ENCODE results near the gene UGT1A7. TPM values are rescaled to one million over a fixed set of nuclear protein-coding genes. Genes with fewer than 3 reads are reported as not detected.

Gene UGT1A7
- polyA plus RNA-seq, 1 donor from 2014 or later, result not detected

- H3K27ac ChIP-seq (ENCODE audit: low read length), result no peak overlapping the region
- H3F3A ChIP-seq (ENCODE audit: insufficient read depth, low read length, poor library complexity, severe bottlenecking), result no peaks in the 10 kb centered on the region
- H3K27me3 ChIP-seq (ENCODE audit: insufficient read depth, low read depth, low read length), result no peaks in the 10 kb centered on the region
- no peak overlapping the region for H3K4me2 ChIP-seq (ENCODE audit: low read length)
- no peaks in the 10 kb centered on the region for H4K20me1 ChIP-seq (ENCODE audit: insufficient read depth)
- no peaks in the 10 kb centered on the region for H3K9me3 ChIP-seq (ENCODE audit: low read length)
- no peak overlapping the region for H3K4me3 ChIP-seq (ENCODE audit: low read length)
- no peak overlapping the region for H2AFZ ChIP-seq (ENCODE audit: low read depth, low read length)
- H3K79me2 ChIP-seq (replicated peaks; ENCODE audit: insufficient read depth, low read length), result no peaks in the 10 kb centered on the region
- H3K9ac ChIP-seq (ENCODE audit: low read length), result no peak overlapping the region
- H3K36me3 ChIP-seq (ENCODE audit: insufficient read depth, low read length), result no peaks in the 10 kb centered on the region
- H3K9me2 ChIP-seq (ENCODE audit: insufficient read depth, low read length), result no peaks in the 10 kb centered on the region
- TF ChIP-seq POLR2AphosphoS5 (IDR thresholded peaks at IDR 0.05) (no peak), EP300 (conservative IDR thresholded peaks at IDR 0.05; ENCODE audit: poor library complexity, severe bottlenecking) (no peak), TAF1 (IDR thresholded peaks at IDR 0.05; ENCODE audit: low read depth) (no peak), EZH2 (IDR thresholded peaks at IDR 0.05; ENCODE audit: borderline replicate concordance, insufficient read depth, low read length, poor library complexity, severe bottlenecking) (no peak), SMC3 (conservative IDR thresholded peaks at IDR 0.05; ENCODE audit: poor library complexity) (no peak), MXI1 (conservative IDR thresholded peaks at IDR 0.05; ENCODE audit: poor library complexity, severe bottlenecking) (no peak), RAD21 (conservative IDR thresholded peaks at IDR 0.05) (no peak)
- TF ChIP-seq, protein P1, sequence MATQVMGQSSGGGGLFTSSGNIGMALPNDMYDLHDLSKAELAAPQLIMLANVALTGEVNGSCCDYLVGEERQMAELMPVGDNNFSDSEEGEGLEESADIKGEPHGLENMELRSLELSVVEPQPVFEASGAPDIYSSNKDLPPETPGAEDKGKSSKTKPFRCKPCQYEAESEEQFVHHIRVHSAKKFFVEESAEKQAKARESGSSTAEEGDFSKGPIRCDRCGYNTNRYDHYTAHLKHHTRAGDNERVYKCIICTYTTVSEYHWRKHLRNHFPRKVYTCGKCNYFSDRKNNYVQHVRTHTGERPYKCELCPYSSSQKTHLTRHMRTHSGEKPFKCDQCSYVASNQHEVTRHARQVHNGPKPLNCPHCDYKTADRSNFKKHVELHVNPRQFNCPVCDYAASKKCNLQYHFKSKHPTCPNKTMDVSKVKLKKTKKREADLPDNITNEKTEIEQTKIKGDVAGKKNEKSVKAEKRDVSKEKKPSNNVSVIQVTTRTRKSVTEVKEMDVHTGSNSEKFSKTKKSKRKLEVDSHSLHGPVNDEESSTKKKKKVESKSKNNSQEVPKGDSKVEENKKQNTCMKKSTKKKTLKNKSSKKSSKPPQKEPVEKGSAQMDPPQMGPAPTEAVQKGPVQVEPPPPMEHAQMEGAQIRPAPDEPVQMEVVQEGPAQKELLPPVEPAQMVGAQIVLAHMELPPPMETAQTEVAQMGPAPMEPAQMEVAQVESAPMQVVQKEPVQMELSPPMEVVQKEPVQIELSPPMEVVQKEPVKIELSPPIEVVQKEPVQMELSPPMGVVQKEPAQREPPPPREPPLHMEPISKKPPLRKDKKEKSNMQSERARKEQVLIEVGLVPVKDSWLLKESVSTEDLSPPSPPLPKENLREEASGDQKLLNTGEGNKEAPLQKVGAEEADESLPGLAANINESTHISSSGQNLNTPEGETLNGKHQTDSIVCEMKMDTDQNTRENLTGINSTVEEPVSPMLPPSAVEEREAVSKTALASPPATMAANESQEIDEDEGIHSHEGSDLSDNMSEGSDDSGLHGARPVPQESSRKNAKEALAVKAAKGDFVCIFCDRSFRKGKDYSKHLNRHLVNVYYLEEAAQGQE (IDR thresholded peaks at IDR 0.05; ENCODE audit: borderline replicate concordance), result no peak
- TF ChIP-seq, protein P2, sequence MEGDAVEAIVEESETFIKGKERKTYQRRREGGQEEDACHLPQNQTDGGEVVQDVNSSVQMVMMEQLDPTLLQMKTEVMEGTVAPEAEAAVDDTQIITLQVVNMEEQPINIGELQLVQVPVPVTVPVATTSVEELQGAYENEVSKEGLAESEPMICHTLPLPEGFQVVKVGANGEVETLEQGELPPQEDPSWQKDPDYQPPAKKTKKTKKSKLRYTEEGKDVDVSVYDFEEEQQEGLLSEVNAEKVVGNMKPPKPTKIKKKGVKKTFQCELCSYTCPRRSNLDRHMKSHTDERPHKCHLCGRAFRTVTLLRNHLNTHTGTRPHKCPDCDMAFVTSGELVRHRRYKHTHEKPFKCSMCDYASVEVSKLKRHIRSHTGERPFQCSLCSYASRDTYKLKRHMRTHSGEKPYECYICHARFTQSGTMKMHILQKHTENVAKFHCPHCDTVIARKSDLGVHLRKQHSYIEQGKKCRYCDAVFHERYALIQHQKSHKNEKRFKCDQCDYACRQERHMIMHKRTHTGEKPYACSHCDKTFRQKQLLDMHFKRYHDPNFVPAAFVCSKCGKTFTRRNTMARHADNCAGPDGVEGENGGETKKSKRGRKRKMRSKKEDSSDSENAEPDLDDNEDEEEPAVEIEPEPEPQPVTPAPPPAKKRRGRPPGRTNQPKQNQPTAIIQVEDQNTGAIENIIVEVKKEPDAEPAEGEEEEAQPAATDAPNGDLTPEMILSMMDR (IDR thresholded peaks at IDR 0.05; ENCODE audit: poor library complexity, severe bottlenecking), result no peak
Measured at GRCh38 chr2:233758849-233759248, 77.1 kb downstream of the UGT1A7 start.

GRCh38 chr2:233760043-233760442 is 78.3 kb downstream of the UGT1A7 start, which contains the start of gene UGT1A1:
TSS of gene UGT1A1 (plus strand) at chr2:233760270. CDS start at chr2:233760288, 18 bp downstream.
- H3K9ac ChIP-seq (ENCODE audit: low read length), result no peak within 1 kb of the TSS
- H3K9me3 ChIP-seq (ENCODE audit: low read length), result no peaks in the 10 kb centered on the region
- no peak for TF ChIP-seq POLR2AphosphoS5 (IDR thresholded peaks at IDR 0.05)
- no peak for TF ChIP-seq SMC3 (conservative IDR thresholded peaks at IDR 0.05; ENCODE audit: poor library complexity)
- TF ChIP-seq, protein P1 (IDR thresholded peaks at IDR 0.05; ENCODE audit: borderline replicate concordance), result no peak
- no peak for TF ChIP-seq EP300 (conservative IDR thresholded peaks at IDR 0.05; ENCODE audit: poor library complexity, severe bottlenecking)
- TF ChIP-seq, protein P2 (IDR thresholded peaks at IDR 0.05; ENCODE audit: poor library complexity, severe bottlenecking), result no peak
- TF ChIP-seq RAD21 (conservative IDR thresholded peaks at IDR 0.05), result no peak
- no peak for TF ChIP-seq EZH2 (IDR thresholded peaks at IDR 0.05; ENCODE audit: borderline replicate concordance, insufficient read depth, low read length, poor library complexity, severe bottlenecking)
- TF ChIP-seq TAF1 (IDR thresholded peaks at IDR 0.05; ENCODE audit: low read depth), result no peak
- TF ChIP-seq MXI1 (conservative IDR thresholded peaks at IDR 0.05; ENCODE audit: poor library complexity, severe bottlenecking), result no peak
- H3F3A ChIP-seq (ENCODE audit: insufficient read depth, low read length, poor library complexity, severe bottlenecking), result no peaks in the 10 kb centered on the region
- H3K27ac ChIP-seq (ENCODE audit: low read length), result no peak within 1 kb of the TSS
- no peak within 1 kb of the TSS for H3K4me3 ChIP-seq (ENCODE audit: low read length)
- no peaks in the 10 kb centered on the region for H3K79me2 ChIP-seq (replicated peaks; ENCODE audit: insufficient read depth, low read length)
- H3K4me2 ChIP-seq (ENCODE audit: low read length), result no peak within 1 kb of the TSS
- H4K20me1 ChIP-seq (ENCODE audit: insufficient read depth), result no peaks in the 10 kb centered on the region
- no peaks in the 10 kb centered on the region for H3K9me2 ChIP-seq (ENCODE audit: insufficient read depth, low read length)
- no peaks in the 10 kb centered on the region for H3K27me3 ChIP-seq (ENCODE audit: insufficient read depth, low read depth, low read length)
- H3K36me3 ChIP-seq (ENCODE audit: insufficient read depth, low read length), result no peaks in the 10 kb centered on the region
- no peak within 1 kb of the TSS for H2AFZ ChIP-seq (ENCODE audit: low read depth, low read length)
